Mucosa of stomach (tissue), 1 donor: ENCODE measurements around the gene KIF13A.

ENCODE experiments used
- H3K27me3 ChIP-seq: one replicate; pipeline ENCODE4 v1.7.0; 2013; ENCODE audit warnings: mild to moderate bottlenecking, low read length; ENCODE audit not compliant: control insufficient read depth, insufficient read depth
- H3K36me3 ChIP-seq: one replicate; pipeline ENCODE4 v1.7.0; 2013; ENCODE audit warnings: low read length; ENCODE audit not compliant: control insufficient read depth, insufficient read depth
- H3K4me1 ChIP-seq: one replicate; pipeline ENCODE4 v1.7.0; 2013; ENCODE audit warnings: mild to moderate bottlenecking, low read length; ENCODE audit not compliant: control insufficient read depth, insufficient read depth
- H3K4me3 ChIP-seq: one replicate; pipeline ENCODE4 v1.7.0; 2013; ENCODE audit warnings: low read length
- H3K9ac ChIP-seq: one replicate; pipeline ENCODE4 v1.7.0; 2013; ENCODE audit warnings: mild to moderate bottlenecking, low read length, moderate library complexity
- H3K9me3 ChIP-seq: one replicate; pipeline ENCODE4 v1.7.0; 2013; ENCODE audit warnings: mild to moderate bottlenecking, low read length, moderate library complexity; ENCODE audit not compliant: control insufficient read depth
- donor health status: Pancreatic carcinoma.

KIF13A gene

GRCh38 chr6:17974570-17975368, 12.7 kb downstream of the KIF13A start:
- Histone ChIP-seq H3K27me3 (no peaks in the 10 kb centered on the region), H3K36me3 (no peaks in the 10 kb centered on the region), H3K9ac (no peak overlapping the region), H3K9me3 (no peaks in the 10 kb centered on the region), H3K4me1 (no peaks in the 10 kb centered on the region), H3K4me3 (no peak overlapping the region)

GRCh38 chr6:17972978-17973622, 14.3 kb downstream of the KIF13A start:
- Histone ChIP-seq H3K4me1 (no peaks in the 10 kb centered on the region), H3K4me3 (no peak overlapping the region)

GRCh38 chr6:17972074-17972952, 15.1 kb downstream of the KIF13A start:
- no peaks in the 10 kb centered on the region for H3K4me1 ChIP-seq

More at GRCh38 chr6:17972978-17973622, 14.3 kb downstream of the KIF13A start:
- Histone ChIP-seq H3K36me3 (no peaks in the 10 kb centered on the region), H3K9ac (no peak overlapping the region), H3K27me3 (no peaks in the 10 kb centered on the region), H3K9me3 (no peaks in the 10 kb centered on the region)

GRCh38 chr6:17971128-17972073, 16.0 kb downstream of the KIF13A start:
- Histone ChIP-seq H3K36me3 (no peaks in the 10 kb centered on the region), H3K4me3 (no peak overlapping the region), H3K4me1 (no peaks in the 10 kb centered on the region), H3K9ac (no peak overlapping the region), H3K9me3 (no peaks in the 10 kb centered on the region), H3K27me3 (no peaks in the 10 kb centered on the region)

More at GRCh38 chr6:17972074-17972952, 15.1 kb downstream of the KIF13A start:
- no peaks in the 10 kb centered on the region for H3K9me3 ChIP-seq
- H3K4me3 ChIP-seq: no peak overlapping the region
- no peaks in the 10 kb centered on the region for H3K27me3 ChIP-seq
- no peaks in the 10 kb centered on the region for H3K36me3 ChIP-seq
- H3K9ac ChIP-seq: no peak overlapping the region

GRCh38 chr6:17968876-17969275, 18.6 kb downstream of the KIF13A start:
- peaks cover 4% of the 10 kb centered on the region for H3K4me1 ChIP-seq

GRCh38 chr6:17967668-17968518, 19.5 kb downstream of the KIF13A start:
- Histone ChIP-seq H3K36me3 (no peaks in the 10 kb centered on the region), H3K9ac (no peak overlapping the region), H3K27me3 (no peaks in the 10 kb centered on the region), H3K9me3 (no peaks in the 10 kb centered on the region), H3K4me1 (peaks cover 4% of the 10 kb centered on the region), H3K4me3 (no peak overlapping the region)

More at GRCh38 chr6:17968876-17969275, 18.6 kb downstream of the KIF13A start:
- H3K4me3 ChIP-seq: no peak overlapping the region
- no peaks in the 10 kb centered on the region for H3K27me3 ChIP-seq
- no peaks in the 10 kb centered on the region for H3K9me3 ChIP-seq
- H3K9ac ChIP-seq: no peak overlapping the region
- no peaks in the 10 kb centered on the region for H3K36me3 ChIP-seq

- Histone ChIP-seq H3K4me1 (peaks cover 4% of the 10 kb centered on the region), H3K9ac (no peak overlapping the region), H3K9me3 (no peaks in the 10 kb centered on the region), H3K4me3 (no peak overlapping the region), H3K36me3 (no peaks in the 10 kb centered on the region), H3K27me3 (no peaks in the 10 kb centered on the region)
These were observed 21.0 kb downstream of the KIF13A start for GRCh38 chr6:17966451-17966850.

- Histone ChIP-seq H3K4me3 (no peak overlapping the region), H3K4me1 (peaks cover 4% of the 10 kb centered on the region), H3K9ac (no peak overlapping the region)
These were observed 22.0 kb downstream of the KIF13A start for GRCh38 chr6:17965397-17965796.

GRCh38 chr6:17964633-17965032, 22.8 kb downstream of the KIF13A start:
- Histone ChIP-seq H3K4me3 (no peak overlapping the region), H3K9me3 (no peaks in the 10 kb centered on the region), H3K36me3 (no peaks in the 10 kb centered on the region), H3K4me1 (peaks cover 4% of the 10 kb centered on the region), H3K9ac (no peak overlapping the region), H3K27me3 (no peaks in the 10 kb centered on the region)

More at GRCh38 chr6:17965397-17965796, 22.0 kb downstream of the KIF13A start:
- Histone ChIP-seq H3K9me3 (no peaks in the 10 kb centered on the region), H3K27me3 (no peaks in the 10 kb centered on the region), H3K36me3 (no peaks in the 10 kb centered on the region)

GRCh38 chr6:17962436-17963031, 24.9 kb downstream of the KIF13A start:
- Histone ChIP-seq H3K9me3 (no peaks in the 10 kb centered on the region), H3K9ac (no peak overlapping the region), H3K27me3 (no peaks in the 10 kb centered on the region), H3K36me3 (no peaks in the 10 kb centered on the region), H3K4me3 (no peak overlapping the region), H3K4me1 (peaks cover 9% of the 10 kb centered on the region)
